GM18502 (cell line): ENCODE measurements around the gene HDAC4.

Source experiments
- ATAC-seq: cut with Tn5 transposase; IDR thresholded peaks from one replicate; pipeline ENCODE4 v1.9.1; 2021; ENCODE audit warnings: mild to moderate bottlenecking; ENCODE audit not compliant: unreplicated experiment, poor library complexity

The HDAC4 gene

DNA sequence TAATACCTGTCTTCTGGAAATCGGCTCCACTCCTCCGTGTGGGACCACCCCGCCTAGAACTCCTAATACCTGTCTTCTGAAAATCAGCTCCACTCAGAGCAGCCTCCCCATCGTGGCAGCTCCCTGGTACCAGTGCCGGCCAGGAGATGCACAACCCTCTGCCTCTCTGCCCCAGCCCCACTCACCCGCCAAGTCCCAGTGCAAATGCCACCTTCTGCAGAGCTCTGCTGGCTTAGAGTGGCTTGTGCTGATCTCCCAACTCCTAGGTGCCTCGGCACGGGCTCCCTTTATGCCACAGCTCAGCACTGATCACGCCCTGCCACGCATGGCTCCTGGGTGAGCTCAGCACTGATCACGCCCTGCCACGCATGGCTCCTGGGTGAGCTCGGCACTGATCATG is 258.5 kb downstream of the HDAC4 start:
- no peak for ATAC-seq

DNA sequence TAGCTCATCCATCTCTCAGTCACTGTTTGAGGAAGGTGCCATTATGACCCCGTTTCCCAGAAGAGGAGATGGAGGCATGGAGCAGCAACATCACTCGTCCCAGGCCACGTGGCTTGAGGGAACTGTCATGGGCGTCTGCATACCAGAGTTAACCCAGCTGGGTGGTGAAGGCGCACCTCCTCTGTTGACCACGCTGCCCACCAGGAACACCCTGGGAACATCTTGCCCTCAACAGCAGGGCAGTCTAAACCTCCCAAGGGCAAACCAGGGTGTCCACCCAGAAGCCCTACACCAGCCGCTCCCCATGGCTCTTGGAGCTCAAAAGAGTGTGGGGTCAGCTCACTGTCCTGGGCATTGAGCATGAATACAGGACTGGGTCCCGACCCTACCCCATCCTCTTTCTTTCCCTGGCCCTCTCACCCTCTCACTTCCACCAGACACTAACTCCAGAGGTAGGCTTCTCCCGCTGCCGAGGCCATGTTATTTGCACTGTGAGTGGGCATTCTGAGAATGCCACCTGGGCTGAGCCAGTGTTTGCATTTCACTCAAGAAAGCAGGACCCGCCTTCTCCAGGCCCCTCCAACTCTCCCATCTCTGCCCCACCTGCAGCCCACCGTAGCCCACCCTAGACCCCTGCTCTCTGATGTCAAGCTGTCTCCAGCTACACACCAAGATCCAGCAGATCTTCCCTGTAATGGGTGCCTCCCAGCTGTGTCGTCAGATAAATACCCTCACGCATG is 259.6 kb downstream of the HDAC4 start:
- no peak for ATAC-seq

DNA sequence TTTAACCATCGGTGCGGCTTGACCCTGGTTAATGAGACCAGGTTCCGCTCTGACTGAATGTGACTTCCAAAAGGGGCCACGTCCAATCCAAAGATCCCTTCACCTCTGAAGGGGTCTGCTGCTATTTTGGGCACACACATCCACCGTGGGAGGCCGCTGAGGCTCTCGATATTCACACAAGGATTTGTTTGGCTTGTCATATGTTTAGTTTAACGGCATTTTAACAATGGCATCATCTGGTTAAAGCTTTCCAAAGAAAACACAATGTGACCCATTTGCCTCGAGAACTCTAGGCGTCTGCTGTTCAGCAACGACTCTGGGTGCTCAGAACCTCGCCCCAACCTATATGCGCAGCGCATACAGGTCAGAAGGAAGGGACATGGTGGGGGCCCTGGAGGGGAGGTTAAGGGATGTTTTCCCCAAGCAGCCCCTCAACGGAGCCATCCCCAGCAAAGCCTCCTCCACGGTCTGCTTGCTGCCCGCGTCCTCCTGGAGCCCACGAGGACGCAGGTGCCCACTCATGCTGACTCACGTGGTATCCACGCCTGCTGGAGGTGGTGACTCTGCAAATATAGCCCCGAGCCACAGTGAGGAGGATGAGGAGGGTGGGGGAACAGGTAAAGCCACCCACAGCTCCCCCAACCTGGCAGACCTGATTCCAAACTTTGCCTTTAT is 260.3 kb downstream of the HDAC4 start:
- ATAC-seq: no peak

DNA sequence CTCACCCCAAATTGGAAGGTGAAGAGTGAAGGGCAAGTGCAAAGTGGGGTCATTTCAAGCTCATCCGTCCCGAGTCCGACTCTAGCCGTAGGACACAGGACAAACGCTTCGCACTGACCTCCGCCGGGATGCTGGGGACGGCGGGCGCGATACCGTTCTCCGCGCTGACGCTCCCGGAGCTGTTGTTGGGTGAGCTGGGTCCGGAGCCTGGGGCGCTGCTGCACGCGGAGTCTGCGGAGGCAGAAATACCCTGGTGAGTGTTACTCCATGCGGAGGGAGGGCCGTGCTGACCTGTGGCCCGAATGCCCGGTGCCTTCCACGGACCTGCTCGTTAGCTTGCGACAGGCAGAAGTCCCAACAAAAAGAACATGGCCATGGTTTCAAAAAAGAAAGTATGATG is 261.3 kb downstream of the HDAC4 start:
- no peak for ATAC-seq

DNA sequence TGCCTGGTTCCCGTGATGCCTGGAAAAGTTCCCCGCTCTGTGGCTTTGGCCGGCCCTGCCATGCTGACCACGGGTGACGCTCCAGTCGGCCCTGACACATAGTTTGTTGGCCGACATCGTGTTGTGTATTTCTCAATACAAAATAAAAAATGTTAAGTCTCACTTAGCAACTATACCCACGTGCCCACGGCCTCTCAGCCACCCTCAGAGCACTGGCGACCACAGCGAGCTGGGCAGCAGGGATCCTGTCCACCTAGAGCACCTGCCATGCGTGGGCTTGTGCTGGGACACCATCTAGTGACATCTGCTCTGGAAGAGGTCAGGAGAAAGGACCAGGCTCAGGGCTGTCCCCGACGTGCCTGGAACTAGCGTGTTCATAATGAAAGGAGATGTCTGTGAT is 261.7 kb downstream of the HDAC4 start:
- ATAC-seq: no peak

DNA sequence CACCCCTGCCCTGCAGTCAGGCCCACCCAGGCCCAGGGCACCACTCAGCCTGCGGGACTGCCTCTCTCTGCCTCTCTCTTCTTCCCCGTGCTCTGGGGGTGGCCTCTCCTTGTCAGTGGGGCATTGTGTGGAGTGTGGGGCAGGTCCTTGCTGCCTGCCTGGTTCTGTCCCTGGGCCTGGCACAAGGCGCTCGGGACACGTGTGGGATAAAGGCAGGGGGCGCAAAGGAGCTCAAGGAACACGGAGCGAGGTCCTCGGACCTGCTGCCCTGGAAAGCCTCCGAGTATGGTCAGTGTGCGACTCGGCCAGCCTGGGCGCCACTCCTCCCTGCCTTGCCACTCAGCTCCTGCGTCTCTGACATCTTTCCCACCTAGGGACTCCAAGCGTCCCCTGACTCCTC is 262.2 kb downstream of the HDAC4 start:
- ATAC-seq: no peak

DNA sequence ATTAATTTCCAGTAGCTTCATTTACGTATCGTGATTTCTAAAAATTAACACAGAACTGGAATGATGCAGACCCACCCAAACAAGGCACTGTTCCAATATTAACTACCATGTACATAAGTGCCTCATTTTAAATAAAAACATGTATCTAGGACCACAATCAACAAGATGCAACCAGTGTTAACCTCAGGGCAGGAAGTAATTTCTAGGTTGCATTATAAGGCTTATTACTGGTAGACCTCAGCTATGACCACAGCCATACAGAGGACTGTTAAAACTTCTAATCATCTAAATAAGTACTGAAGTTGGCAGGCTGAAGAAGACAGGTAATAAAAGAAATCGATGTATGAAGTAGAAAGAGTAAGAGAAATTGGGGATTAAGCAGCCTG is 262.9 kb downstream of the HDAC4 start:
- no peak for ATAC-seq

DNA sequence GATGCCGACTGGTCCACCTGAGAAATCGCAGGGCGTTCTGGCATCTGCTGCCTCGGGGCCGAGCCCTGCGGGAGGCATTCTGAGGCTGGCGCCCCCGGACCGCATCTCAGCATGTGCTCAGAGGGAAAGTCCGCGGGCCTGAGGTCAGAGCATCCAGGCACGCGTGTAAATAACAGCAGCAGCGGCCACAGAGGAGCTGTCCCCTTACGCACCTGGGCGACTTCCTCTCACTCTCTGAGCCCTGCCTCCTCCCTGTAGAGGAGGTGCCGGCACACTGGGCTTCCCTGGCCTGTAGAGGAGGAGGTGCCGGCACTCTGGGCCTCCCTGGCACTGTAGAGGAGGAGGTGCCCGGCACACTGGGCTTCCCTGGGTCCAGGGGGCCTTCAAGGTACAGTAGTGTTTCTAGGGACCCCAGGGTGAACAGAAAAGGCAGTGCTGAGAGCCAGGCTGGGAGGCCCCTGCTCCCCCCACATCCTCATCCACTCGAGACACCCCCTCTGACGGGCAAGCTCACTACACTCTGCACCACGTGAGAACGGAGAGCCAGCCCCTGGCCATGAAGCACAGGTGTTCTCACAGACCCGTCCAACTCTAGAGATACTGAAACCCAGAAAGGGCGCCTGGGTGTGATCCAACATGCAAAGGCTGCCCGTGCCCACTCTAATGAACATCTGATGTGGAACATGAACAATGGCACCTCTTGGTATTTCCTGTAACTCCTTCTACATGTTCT is 263.5 kb downstream of the HDAC4 start:
- ATAC-seq: no peak

DNA sequence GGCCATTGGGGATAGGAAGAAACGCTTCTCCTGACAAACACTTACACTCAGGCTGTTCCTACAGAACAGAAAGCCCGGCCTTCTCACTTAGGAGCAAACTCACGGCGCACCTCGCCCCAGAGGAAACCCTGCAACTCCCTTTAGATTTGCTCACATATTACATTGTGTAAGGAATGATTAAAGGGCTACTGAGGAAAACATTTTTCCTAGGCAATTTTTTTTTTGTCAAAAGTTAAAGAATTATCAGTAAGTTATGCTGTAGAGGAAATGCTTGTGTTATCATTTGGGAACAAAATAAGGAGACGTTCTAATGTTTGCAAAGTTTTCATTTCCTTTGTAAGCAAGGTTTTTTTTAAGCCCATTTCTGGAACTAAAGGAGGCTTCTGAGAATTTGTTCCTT is 264.1 kb downstream of the HDAC4 start:
- ATAC-seq: no peak

DNA sequence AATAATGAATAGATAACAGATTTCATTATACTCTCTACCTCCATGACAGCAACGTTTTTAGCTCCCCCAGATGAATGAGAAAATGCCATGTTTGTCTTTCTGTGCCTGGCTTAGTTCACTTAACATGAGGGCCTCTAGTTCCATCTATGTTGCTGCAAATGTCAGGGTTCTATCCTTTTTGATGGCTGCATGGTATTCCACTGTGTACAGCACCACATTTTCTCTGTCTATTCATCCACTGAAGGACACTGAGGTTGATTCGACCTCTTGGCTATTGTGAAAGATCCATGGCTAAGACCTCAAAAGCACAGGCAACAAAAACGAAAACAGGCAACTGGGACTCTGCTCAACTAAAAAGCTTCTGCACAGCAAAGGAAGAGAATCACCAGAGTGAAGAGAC is 264.6 kb downstream of the HDAC4 start:
- ATAC-seq: no peak

DNA sequence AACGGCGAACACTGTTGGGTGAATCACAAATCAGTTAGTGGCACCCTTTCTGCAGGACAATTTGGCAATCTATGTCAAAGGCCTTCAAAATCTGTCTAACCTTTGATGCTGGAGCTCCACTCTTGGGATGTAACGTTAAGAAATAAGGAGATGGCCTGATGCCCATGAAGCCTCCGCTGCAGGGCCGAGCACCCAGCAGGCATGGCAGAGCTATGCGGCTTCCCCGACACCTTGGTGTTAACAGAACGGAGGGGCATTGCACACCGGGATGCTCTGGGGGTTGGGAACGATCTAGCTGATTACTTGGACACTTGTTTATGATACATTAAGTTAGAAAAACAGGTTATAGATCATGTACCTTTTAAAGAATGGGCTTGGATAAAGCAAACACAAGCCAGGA is 265.3 kb downstream of the HDAC4 start:
- ATAC-seq: no peak

DNA sequence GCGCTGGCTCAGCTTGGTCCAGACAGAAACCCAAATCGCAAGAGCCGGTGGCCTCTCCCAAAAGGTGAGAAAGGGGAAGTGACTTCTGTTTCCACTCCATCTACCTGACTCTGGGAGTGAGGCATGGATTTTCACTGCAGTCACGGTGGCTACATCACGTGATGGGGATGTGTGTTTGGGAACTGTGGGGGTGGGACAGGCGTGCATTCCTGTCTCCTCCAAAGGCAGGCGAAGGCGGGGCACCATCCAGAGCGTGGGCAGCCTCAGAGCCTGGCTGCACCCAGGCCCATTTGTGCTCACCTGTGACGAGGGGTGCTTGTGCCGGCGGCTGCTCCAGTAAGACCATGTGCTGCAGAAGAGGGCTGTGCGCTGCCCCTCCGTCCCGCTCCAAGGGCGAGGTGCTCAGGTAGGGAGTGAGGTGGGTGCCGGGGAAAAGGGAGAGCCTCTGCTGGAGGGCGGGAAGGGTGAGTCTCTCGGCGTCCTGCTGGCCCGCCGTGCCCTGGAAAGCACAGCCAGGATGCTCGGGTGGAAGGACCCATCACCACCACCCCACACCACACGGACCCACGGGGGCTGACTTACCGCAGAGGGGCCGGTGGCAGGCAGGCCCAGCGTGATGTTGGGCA is 266.8 kb downstream of the HDAC4 start:
- no peak for ATAC-seq

DNA sequence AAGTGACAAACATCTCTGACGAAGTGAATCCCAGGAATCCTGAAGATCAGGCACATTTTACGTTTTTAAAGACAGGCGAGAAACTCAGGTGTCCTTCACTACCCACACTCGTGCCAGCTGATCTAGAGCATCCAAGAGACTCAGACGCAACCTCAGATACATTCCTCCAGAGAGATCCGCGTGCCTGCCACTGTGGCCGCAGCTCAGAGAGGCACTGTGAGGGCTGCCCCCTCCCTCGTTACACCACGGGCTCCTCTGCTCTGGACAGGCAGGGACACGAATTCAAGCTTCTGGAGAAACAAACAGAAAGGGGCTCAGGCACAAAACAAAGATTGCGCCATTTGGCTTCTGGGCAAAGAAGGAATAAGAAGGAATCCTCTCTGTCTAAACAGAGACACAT is 268.0 kb downstream of the HDAC4 start:
- ATAC-seq: no peak

DNA sequence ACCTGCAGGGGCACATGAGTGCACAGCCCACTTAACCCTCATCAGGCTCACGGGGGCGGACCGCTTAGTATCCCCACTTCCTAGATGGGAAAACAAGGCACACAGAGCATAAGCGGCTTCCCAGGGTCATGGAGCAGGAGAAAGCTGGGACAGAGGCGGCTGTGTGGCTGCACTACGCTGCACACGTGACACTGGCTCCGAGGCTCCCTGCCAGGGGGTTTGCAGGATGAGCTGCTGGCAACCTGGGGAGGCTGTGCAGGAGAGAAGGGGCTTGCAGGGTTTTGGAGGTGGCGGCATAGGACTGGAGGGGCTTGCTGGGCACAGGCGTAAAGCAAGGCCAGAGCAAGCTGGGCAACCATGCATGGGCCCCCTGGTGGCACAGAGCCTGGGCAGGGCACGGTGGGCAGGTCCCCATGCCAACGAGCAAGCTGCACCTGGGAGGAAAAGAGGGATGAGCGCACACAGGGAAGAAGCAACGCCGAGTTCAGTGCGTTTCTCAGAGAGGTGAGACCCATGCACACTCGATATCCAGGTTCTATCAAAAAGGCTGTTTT is 268.6 kb downstream of the HDAC4 start:
- ATAC-seq: no peak

DNA sequence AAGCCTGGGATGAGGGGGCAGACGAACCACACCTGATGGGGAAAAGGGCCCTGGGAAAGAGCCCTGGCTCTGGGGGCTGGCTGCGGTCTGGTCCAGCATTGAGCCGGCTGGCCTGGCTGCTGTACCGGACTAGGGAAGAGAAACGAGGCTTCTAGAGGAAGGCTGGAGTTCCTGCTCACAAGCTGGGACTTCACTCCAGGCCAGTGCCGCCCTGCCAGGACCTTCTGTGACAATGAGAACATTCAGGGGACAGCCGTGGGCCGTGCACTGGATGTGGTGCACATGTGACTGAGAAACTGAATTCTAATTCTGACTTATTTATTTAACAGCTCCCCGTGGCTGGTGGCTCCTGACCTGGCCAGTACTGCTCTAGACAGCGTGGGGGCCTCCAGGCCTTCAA is 269.3 kb downstream of the HDAC4 start:
- no peak for ATAC-seq

DNA sequence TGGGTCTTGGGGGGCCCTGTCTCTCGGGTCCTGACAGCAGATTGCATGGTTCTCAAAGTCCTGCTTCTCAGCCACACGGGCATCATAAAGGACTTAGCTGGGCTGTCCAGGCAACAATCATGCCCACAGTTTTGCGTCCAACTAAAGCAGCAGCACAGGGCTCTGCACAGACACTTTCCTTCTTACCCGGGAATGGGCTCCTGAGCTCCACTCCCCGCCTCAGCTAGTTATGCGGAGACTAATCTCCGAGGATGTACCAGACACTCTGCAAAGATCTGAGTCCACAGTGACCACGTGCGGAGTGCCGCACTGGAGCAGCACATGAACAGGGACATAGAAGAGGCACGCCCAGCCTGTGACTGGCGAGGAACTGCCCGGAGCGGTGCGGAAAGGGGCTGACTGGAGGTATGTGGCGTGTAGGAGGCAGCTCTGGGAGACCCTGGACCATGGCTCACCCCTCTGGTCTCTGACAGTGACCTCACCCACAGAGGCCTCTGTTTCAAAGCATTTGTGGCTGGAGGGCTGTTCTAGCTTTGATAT is 270.0 kb downstream of the HDAC4 start:
- no peak for ATAC-seq

DNA sequence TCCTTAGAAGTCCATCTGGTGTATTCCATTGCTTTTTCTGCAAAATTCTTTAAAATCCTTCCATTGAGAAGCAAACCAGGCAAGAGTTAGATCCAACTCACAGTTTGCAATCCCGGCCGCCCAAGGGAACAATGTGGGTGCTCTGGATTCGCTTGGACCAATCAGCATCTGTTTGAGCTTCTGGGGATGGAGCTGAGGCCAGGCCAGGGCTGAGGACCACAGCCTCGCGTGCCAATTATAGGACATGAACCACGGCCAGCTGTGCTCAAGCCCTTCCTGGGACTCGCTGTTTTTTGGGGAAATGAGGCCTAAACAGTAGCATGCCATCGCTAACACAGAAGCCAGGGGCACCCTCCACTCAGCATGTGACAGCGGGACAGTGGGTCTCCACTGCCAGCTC is 270.8 kb downstream of the HDAC4 start:
- ATAC-seq: no peak

DNA sequence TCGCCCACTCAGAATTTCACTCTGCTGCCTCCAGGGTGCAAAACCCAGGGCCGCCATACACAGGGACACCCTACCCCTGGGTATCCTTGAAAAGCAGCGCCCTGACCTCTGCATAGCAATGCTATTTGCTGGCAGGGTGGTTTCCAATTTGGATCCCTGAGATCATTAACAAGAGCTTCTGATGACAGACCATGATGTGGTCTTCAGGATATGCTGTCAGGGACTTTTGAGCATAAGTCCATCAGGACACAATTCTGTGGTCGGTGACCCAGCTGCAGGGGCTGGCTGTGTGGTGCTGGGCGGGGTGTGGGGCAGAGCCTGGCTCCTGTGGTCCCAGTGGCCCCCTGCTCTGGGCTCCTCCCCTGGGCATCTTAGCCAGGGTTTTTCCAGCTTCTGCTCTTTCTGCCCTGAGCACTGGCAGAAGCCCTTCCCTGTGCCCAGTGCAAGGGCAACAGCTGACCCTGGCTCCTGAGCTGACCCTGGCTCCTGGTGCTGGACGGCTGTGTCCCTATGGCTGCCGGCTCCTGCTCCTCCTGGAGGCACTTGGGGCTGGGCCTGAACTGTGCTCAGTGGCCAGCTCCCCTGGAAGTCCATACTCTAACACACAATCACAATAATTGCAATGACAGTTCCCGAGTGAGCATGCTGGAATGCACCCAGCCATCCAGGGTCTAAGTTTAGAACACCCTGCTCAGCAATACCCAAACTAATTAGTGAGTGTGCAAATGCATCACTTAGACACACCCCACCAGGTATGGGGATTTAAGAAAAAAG is 271.5 kb downstream of the HDAC4 start:
- ATAC-seq: no peak

DNA sequence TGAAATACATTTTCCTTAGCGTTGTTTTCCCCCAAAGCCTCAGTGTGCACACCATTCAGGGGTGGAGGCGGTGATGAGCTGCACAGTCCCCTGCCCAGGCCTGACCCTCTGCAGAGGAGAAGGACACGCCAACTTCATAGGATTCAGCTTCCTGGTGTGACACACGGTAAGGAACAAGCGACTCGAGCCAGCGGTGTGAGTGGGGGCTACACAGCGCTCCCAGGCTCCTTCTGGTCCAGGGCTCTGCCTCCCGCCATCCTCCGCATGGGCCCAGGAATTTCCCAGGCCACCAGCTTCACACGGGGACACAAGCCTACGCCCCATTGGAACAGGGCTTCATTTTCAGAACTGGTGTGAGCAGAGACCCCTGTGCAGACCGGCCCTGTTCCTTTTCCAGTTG is 272.1 kb downstream of the HDAC4 start:
- no peak for ATAC-seq

DNA sequence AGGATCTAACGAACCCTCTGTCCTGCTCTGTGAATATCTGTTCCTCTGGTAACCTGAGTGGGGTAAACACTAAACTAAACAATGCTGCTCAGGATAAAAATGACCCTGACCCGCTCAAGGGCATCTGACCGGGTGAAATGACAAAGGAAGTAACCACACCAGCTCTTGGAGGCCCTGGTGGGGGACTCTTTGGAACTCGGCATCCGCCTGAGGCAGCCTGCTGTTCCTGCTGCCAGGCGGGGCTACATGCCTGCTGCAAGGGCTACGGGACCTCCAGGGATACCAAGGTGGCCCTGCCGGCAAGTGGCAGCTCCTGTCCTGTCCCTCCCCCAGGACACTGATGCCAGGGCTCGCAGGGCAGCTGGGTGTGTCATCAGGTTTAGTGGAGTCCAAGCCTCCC is 273.3 kb downstream of the HDAC4 start:
- no peak for ATAC-seq
